ENCODE data around the gene ECM1. TPM values are rescaled to one million over a fixed set of nuclear protein-coding genes. Genes with fewer than 3 reads are reported as not detected.

ECM1 gene
- total RNA-seq, 1 experiment from 2014 or later: 1.4 TPM

DNA sequence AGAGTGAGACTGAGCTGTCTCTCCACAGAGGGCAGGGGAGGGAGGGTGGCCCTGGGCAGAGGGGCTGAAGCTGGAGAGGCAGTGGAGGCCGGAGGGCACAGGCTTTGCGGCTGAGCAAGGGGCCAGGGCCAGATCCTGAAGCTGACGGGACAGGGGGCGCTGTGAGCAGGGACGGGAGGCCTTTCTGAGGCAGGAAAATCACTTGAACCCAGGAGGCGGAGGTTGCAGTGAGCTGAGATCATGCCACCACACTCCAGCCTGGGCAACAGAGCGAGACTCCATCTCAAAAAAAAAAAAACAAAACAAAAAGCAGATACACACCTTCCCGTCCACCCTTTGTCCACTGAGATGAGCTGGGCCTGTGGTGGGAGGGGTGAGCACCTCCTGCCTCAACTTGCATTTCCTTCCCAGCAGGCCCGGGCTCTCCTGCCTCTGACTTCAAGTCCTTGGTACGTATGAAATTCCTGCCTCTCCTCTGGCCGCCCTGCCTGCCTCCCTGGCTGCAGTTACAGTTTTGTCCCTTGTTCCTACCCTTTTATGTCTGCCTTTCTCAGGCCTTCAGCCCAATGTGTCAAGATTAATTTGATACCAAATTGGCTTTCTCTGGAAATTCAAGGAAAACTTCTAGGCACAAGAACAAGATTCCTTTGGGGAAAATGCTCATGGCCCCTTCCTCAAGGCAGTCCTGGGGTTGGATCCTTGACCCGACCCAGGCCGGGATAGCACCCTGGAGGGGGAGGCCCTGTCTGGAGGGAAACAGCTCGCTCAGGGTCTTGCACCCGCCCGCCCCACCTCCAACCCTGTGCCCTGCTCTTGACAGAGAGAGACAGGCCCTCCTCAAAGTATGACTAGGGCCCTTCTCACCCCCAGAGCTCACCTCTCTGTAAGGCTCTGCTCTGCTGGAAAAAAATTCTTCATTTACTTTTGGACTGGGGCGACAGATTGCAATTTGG is 30.1 kb downstream of the ECM1 start:
- peak overlapping the region in 1 of 2 experiments; percentile 42; a peak in 1 of 5 replicates for H3K4me3 Mint-ChIP-seq
- H2AK5ac ChIP-seq (ENCODE audit: insufficient read length, low read length): no peak overlapping the region
- no peaks in the 10 kb centered on the region for H3K27me3 ChIP-seq (ENCODE audit: insufficient read depth, low read length)
- no peaks in the 10 kb centered on the region for H3K79me1 ChIP-seq (ENCODE audit: insufficient read depth, low read depth, low read length, poor library complexity, severe bottlenecking)
- no peak overlapping the region for H2AFZ ChIP-seq (ENCODE audit: low read length)
- H3K27ac ChIP-seq (ENCODE audit: insufficient read length, low read depth, low read length): no peak overlapping the region
- H3K27ac Mint-ChIP-seq: peak overlapping the region; percentile 24 to 83 (median 76); a peak in 5 of 7 replicates
- no CpG with 5 or more reads among the region's 17 CpGs for WGBS (ENCODE audit: extremely low coverage, insufficient read length, low lambda C conversion rate)
- H3K56ac ChIP-seq (ENCODE audit: insufficient read length, low read depth, low read length): no peak overlapping the region
- no peaks in the 10 kb centered on the region for H3K79me2 ChIP-seq (ENCODE audit: insufficient read depth, low read length)
- no peak overlapping the region for H4K91ac ChIP-seq (ENCODE audit: insufficient read length, low read depth, low read length)
- H3K4me2 ChIP-seq (ENCODE audit: insufficient read depth, insufficient read length, low read length): no peak overlapping the region
- no peaks in the 10 kb centered on the region; the same call in 1 of the 2 replicates for H3K4me1 ChIP-seq (ENCODE audit: insufficient read depth, low read length)
- H3K14ac ChIP-seq (ENCODE audit: insufficient read depth, low read length): peak overlapping the region; percentile 48; the same call in 1 of the 2 replicates
- H2BK120ac ChIP-seq (ENCODE audit: low read depth, low read length, poor library complexity, severe bottlenecking): no peak overlapping the region
- no peaks in the 10 kb centered on the region for H3K27me3 Mint-ChIP-seq (ENCODE audit: low read depth)
- H3K36me3 Mint-ChIP-seq (ENCODE audit: insufficient read depth in 1 of 3, low read depth in 3 of 3): no peaks in the 10 kb centered on the region
- no peak overlapping the region for H4K5ac ChIP-seq (ENCODE audit: insufficient read length, low read depth, low read length)
- H3K9me3 ChIP-seq (ENCODE audit: control insufficient read depth, low read depth, low read length): no peaks in the 10 kb centered on the region
- peak; percentile 66 for TF ChIP-seq CTCF (conservative IDR thresholded peaks at IDR 0.05)
- H3K9ac ChIP-seq (ENCODE audit: extremely low read depth, insufficient read length, low read length): no peak overlapping the region
- H2BK5ac ChIP-seq (ENCODE audit: insufficient read length, low read length): no peak overlapping the region
- no peak overlapping the region for H2BK12ac ChIP-seq (ENCODE audit: insufficient read length, low read depth, low read length)
- no peak overlapping the region for H3K18ac ChIP-seq (ENCODE audit: insufficient read length, low read depth, low read length)
- no peak overlapping the region for H3K23ac ChIP-seq (ENCODE audit: insufficient read length, low read depth, low read length)
- H4K8ac ChIP-seq (replicated peaks; ENCODE audit: insufficient read length, low read depth, low read length): no peak overlapping the region
- H2BK15ac ChIP-seq (ENCODE audit: low read depth, low read length): no peak overlapping the region
- peak; percentile 82 for DNase-seq
- H3K4me1 Mint-ChIP-seq: peaks cover 8 to 20% of the 10 kb centered on the region in 2 experiments
- no peaks in the 10 kb centered on the region for H3K23me2 ChIP-seq (ENCODE audit: insufficient read length, low read depth, low read length, poor library complexity, severe bottlenecking)
- H3K9me3 Mint-ChIP-seq: no peaks in the 10 kb centered on the region
- H4K20me1 ChIP-seq (ENCODE audit: control insufficient read depth, insufficient read depth, insufficient read length): no peaks in the 10 kb centered on the region
- H2BK20ac ChIP-seq (ENCODE audit: low read depth, low read length, poor library complexity, severe bottlenecking): no peak overlapping the region
- H3T11ph ChIP-seq (ENCODE audit: low read length): no peak overlapping the region
- H3K4ac ChIP-seq (ENCODE audit: low read depth, low read length): no peak overlapping the region

Data from H9 (cell line).